GM18868 (cell line): Measurements from ENCODE around the gene CCDC8.
"Not testable (repeated sequence)": the region's sequence is repeated elsewhere in the genome, so short reads cannot be mapped to it uniquely, and the experiment has no call there.

Experiments used
- ATAC-seq: cut with Tn5 transposase; IDR thresholded peaks from one replicate; pipeline ENCODE4 v1.9.1; 2021; ENCODE audit warnings: mild to moderate bottlenecking, moderate library complexity; ENCODE audit not compliant: unreplicated experiment

CCDC8 gene, protein sequence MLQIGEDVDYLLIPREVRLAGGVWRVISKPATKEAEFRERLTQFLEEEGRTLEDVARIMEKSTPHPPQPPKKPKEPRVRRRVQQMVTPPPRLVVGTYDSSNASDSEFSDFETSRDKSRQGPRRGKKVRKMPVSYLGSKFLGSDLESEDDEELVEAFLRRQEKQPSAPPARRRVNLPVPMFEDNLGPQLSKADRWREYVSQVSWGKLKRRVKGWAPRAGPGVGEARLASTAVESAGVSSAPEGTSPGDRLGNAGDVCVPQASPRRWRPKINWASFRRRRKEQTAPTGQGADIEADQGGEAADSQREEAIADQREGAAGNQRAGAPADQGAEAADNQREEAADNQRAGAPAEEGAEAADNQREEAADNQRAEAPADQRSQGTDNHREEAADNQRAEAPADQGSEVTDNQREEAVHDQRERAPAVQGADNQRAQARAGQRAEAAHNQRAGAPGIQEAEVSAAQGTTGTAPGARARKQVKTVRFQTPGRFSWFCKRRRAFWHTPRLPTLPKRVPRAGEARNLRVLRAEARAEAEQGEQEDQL

DNA sequence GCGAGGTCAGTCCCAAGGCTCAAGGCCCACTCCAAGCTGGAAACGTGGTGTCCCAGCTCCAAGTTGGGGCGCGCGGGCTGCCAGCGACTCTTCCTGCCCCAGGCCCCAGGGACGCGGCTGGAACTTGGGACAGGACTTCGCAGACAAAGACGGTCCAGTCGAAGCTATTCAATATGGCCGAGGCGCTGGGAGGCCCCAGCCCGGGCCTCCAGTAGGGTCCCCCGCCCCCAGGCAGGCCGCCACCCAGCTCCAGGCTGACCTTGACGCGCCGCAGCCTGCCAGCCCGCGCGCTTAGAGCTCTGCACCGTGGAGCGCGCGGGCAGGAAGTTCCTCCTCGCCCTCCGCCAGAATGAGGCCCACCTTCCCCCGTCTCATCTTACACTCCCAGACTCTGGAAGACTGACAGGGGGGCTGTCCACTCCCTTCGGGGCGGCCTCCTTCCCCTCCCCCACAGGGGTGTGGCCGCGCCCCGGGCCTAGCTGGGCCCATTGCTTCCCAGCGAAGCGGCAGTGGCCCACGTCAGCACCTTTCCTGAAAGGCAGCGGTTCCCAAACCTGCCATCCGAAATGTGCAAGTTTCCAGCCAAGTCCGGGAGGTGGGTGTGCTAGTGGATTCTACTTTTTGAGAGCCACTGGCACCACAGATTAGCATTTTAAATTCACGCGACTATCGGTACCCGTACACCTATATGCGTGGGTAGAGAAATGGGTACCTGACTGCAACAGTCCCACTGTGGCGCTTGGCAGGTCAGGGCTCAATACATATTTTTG, at the start of gene CCDC8:
Gene CCDC8, minus strand, starts transcription at position 303 of the 770 bp plus-strand sequence. CDS start 754 bp downstream, outside the sequence.
- no peak for ATAC-seq

DNA sequence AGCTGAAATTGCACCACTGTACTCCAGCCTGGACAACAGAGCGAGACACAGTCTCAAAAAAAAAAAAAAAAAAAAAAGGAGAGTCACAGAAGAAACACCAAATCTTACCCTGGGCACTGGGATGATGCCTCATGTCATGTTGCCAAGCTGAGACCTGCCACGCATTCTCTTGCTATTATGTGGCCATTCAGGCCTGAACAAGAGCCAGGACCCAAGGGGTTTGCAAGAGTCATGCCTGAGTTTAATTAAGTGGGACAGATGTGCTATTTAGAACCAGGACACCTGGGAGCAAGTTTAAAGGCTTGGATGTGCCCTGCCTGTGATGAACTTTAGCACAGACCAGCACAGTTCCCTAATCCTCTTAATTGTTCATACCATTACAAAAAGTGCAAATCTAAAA, 48.2 kb upstream of the CCDC8 start:
- no peak for ATAC-seq

DNA sequence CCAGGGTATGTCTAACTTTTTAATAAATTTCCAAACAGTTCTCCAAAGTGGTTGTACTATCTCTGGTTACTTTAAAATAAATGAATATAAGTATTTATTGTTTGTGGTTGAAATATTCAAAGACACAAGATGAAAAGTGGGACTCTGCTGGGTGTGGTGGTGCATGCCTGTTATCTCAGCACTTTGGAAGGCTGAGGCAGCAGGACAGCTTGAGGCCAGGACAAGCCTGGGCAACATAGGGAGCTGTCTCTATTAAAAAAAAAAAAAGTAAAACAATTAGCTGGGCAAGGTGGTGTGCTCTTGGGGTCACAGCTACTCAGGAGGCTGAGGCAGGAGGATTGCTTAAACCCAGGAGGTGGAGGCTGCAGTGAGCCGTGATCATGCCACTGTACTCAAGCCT, 47.6 kb upstream of the CCDC8 start:
- no peak for ATAC-seq

DNA sequence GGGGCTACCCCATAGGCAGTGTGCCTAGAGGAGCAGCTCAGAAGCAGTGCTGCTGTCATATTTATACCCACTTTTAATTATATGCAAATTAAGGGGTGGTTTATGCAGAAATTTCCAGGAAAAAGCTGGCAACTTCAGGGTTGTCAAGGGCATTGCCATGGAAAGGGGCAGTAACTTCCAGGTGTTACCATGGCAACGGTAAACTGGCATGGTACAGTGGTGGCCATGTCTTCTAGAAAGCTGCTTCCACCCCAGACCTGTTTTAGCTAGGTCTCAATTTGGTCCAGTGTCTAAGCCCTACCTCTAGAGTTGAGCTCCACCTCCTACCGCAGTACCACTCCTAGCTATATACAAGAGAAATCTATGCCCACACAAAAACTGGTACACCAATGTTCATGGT, 46.7 kb upstream of the CCDC8 start:
- no peak for ATAC-seq

DNA sequence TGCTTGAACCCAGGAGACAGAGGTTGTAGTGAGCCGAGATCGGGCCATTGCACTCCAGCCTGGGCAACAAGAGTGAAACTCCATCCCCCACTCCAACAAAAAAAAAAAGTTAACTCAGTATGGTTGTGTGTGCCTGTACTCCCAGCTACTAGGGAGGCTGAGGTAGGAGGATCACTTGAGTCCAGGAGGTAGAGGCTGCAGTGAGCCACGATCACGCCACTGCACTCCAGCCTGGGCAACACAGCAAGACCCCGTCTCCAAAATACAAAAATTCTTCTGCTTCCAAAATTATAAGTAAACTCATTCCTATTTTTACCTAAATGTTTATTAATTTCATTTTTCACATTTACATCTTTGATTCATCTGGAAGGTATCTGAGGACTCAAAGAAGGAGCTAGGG, 43.6 kb upstream of the CCDC8 start:
- no peak for ATAC-seq

DNA sequence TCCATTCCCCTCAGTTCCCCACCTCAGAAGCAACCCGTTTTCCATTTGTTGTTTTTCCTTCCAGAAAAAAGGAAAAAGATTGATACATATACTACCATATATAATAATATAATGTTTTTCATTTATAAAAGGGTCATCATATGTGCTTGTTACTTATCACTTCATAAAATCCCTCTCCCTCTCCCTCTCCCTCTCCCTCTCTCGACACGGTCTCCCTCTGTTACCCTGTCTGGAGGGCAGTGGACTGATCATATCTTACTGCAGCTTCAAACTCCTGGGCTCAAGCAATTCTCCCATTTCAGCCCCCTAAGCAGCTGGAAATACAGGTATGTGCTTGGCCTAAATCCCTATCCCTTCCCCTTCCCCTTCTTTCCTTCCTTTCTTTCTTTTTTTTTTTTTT, 40.9 kb upstream of the CCDC8 start:
- no peak for ATAC-seq

DNA sequence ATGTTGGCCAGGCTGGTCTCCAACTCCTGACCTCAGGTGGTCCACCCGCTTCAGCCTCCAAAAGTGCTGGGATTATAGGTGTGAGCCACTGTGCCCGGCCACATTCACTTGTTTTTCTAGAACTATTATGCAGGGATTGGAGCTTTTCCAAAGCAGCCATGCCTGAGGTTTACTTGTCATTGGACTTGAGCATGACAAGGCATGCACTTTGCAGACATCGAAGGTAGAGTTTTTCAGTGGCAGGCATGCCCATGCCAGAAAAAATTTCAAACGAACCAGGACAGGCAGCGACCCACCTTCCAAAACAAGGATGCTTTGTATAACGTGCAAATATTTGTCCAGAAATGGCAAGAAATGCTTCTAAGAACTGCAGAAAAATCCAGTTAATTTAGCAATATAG, 40.3 kb upstream of the CCDC8 start:
- ATAC-seq: no peak

DNA sequence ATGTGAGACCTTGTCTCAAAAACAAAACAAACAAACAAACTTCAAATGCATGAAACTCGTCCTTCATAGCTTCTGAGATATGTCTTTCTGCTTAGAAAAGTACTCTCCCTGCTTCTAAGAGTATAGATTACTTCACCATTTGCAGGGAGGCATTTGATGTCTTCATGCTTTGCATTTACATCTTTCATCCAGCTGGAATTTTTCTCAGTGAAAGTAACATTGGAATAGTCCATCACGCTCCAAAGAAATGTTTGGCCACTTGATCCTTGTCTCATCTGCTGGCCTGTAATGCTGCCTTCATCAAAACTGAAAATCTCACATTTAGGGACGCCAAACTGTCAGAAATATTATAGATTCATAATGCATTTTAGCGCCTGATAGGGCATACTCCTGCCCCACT, 38.8 kb upstream of the CCDC8 start:
- ATAC-seq: no peak

DNA sequence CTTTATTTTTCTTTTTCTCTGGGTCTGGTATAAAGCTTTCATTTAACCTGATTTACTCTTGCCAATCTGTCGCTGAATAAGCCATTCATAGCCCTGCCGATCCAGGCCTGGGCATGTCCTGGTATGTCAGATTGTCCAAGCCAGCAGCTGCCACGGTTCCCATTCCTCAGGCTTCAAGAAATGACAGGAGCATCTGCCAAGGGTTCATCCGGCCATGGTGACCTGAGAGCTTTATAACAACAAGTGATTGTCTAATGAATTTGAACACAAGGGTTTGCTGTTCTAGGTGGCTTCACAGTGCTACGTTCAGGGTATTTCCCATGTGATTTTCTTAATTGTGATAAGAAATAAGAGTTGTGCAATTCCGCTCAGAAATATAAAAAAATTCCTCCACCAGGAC, 38.0 kb upstream of the CCDC8 start:
- no peak for ATAC-seq

DNA sequence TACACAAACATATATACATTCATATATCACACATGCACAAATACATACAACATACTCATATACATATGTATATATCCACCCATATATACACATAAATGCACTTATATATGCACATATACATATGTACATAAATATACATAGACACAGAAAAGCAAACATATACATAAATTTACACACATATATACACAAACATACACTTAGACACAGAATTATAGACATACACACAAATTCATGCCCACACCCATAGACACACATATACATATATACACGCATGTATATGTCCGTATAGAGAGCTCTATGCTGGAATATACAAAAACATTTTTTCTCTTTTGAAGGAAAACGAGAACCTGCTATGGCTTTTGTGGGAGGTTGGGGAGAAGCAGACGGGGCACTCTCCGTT, 37.4 kb upstream of the CCDC8 start:
- ATAC-seq: no peak

DNA sequence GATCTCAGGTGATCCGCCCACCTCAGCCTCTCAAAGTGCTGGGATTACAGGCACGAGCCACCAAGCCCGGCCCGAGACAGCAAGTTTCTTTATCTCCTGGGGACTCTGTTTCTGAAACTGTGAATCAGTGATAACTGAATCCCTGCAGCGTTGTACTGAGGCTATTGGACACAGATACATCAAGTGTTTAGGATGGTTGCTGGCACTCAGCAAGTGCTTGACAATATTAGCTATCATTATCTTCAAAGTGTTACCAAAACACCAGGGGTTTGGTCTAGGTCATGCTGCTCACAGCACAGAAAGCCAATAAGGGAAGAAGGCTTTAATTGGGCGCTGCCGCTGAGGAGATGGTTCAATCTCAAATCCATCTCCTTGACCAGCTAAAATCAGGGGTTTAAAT, 35.9 kb upstream of the CCDC8 start:
- ATAC-seq: no peak

DNA sequence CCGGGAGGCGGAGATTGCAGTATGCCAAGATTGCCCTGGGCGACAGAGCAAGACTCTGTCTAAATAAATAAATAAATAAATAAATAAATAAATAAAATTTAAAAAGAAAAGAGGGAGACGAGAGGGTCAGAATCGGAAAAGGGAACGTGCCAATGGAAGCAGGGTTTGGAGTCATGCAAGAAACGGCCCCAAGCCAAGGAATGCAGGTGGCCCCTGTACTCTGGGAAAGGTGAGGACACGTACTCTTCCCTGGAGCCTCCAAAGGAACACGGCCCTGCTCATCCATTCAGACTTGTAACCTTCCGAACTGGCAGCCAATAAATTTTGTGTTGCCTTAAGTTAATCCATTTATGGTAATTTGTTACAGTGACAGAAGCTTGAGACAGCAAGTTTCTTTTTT, 35.2 kb upstream of the CCDC8 start:
- ATAC-seq: no peak

DNA sequence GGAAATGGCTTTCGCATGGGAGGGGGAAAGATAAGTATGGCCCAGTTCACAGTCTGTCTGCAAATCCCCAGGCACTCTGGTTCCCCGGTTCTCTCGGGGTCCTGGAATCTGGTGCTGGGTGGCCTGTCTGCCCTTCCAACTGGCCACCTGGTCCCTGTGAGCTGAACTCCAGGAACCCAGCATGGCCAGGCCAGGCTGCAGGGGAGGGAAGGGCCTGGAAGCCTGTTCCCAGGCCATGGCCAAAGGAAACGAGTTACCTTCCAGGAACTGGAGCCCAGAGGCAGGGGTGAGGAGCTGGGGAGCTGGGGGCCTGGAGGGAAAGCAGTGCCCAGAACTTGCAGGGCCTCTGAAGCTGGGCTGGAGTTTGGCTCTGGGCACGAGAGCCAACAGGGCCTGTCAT, 34.5 kb upstream of the CCDC8 start:
- no peak for ATAC-seq

DNA sequence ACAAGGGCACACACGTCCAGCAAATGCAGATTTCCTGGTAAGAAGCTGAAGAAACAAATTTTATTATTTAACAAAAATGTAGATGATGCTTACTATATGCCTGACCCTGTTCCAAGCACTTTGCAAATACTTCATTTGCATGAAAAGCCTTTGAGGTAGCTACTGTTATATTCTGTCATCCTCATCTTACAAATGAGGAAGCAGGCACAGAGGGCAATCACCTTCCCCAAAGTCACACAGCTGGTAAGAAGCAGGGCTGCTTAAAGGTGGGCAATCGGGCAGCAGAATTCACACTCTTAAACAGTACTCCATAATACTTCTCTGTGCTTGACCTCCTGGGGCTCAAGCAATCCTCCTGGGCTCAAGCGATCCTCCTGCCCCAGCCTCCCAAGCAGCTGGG, 33.6 kb upstream of the CCDC8 start:
- ATAC-seq: no peak

DNA sequence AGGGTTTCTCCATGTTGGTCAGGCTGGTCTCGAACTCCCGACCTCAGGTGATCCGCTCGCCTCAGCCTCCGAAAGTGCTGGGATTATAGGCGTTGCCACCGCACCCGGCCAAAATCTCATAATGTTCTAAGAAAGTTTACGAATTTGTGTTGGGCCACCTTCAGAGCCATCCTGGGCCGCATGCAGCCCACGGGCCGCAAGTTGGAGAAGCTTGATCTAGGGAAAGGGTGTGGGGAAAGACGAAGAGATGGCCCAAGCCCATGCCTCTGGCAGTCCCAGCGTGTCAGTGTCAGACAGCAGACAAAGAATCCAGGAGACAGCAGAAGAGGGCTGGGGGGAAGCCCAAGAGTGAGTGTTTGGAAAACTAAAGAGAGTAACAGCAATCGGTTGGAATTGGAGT, 32.7 kb upstream of the CCDC8 start:
- ATAC-seq: no peak

DNA sequence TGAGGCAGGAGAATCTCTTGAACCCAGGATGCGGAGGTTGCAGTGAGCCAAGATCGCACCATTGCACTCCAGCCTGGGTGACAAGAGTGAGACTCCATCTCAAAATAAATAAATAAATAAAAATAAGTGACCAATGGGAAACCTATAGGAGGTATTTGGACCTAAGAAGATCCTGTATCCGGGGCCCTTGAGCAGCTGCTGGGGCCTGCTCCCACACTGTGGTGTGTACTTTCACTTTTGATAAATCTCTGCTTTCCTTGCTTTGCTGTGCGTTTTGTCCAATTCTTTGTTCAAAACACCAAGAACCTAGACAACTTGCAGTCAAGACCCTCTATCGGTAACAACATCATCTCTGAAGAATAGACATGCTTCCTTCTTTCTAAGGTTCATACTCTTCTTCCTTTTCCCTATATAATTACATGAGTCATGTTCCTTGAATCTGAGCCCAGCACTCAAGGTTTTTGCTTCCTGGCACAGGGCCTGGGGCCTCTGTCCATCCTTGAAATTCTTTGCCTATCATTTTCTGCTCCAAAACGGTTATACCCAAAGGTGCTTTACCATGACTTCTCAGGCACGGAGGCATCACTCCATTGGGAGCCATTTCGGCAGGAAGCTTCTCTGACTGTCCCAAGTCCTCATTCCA, 29.6 kb upstream of the CCDC8 start:
- ATAC-seq: no peak

DNA sequence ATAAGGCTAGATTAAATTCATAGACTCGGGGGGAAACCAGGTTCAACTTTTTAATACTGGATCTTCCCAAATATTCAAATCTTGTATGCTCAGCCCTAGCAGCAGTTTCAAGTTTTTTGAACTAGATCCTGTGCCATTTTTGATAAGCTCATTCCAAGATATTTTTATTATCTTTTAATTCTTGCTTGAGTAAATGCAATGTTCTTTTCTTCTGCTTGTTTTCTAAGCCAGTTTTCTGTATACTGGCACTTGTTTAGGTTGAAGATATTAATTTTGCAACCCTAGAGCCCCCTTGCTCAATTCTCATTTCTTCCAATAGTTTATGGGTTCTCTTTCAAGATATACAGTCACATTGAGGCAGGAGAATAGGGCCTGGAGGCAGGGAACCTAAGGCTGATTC, 28.5 kb upstream of the CCDC8 start:
- no peak for ATAC-seq

DNA sequence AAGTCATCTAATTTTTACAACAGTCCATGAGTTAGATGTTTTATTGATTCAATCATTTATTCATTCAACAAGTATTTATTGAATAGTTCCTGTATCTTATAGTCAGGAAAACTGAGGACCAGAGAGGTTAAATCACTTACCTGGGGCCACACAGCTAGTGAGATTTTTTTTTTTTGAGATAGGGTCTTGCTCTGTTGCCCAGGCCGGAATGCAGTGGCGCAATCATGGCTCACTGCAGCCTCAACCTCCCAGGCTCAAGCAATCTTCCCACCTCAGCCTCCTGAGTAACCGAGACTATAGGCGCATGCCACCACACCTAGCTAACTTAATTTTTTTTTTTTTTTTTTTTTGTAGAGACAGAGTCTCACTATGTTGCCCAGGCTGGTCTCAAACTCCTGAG, 22.3 kb upstream of the CCDC8 start:
- ATAC-seq: not testable (repeated sequence)

DNA sequence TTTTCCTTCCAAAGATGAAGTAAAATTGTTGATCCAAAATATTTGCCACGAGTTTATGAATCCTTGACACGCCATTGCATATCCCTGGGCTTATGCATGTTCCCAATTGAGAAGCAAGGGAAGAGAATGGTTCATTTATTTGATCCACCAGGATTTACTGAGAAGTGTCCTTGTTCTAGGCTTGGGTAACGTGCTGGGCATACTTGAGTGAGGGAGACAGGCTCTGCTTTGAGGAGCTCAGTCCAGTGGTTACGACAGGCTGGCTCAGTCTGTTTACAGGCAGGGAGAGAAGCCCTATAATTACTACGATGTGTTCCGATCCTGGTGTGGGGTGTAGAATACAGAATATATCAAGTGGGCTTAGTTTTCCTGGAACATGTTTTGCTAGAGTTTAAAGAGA, 21.6 kb upstream of the CCDC8 start:
- no peak for ATAC-seq

DNA sequence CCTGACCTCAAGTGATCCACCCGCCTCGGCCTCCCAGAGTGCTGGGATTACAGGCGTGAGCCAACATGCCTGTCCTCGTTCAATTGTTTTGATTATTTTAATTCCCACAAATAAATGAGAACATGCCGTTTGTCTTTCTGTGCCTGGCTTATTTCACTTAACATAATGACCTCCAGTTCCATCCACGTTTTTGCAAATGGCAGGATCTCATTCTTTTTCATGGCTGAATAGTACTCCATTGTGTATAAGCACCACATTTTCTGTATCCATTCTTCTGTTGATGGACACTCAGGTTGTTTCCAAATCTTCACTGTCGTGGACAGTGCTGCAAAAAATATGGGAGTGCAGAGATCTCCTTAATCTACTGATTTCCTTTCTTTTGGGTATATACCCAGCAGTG, 20.1 kb upstream of the CCDC8 start:
- ATAC-seq: not testable (repeated sequence)

DNA sequence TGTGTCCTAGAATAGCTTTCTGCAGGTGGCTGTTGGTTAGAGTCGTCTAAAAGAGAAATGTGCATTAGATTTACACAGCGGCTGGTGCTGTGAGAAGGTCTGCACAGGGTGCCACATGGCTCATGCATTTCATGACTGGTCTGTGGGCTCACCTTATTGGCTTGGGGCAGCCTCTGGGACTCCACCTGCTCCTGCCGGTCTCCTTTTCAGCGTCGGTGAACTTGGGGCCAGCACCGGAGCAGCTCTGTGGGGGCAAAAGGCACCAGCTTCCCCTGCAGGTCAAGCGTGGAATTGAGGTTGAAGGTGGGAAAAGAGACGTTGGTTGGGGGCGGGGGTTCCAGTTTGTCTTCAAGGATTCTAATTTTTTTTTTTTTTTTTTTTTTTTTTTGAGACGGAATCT, 18.5 kb upstream of the CCDC8 start:
- no peak for ATAC-seq

DNA sequence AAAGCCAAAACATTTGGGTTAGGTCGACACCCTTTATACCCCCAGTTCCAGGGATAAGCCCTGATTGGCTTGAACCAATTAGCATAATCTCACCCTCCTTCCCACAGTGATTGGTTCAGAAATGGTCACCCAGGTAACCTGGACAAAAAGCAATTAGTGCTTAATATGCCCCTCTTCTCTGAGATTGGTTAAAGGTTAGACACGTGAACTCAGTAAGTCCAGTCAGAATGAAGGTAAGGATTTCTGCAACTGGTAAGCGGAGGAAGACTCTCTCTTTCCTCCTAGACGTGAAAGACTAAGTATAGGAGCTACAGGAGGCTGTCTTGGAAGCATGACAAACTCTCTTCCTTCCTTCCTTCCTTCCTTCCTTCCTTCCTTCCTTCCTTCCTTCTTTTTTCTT, 16.6 kb upstream of the CCDC8 start:
- no peak for ATAC-seq
